ENCODE results near the gene SPEG. TPM values are rescaled to one million over a fixed set of nuclear protein-coding genes. Genes with fewer than 3 reads are reported as not detected.

SPEG gene
- total and polyA plus RNA-seq, 2 experiments from 2014 or later = 12.6 to 32.4 TPM

- Mint-ChIP-seq H3K9me3 (no peaks in the 10 kb centered on the region; the same call in 2 of the 3 replicates), H3K27ac (no peak overlapping the region), H3K27me3 (ENCODE audit: insufficient read depth, low read depth, poor library complexity) (peaks cover 20% of the 10 kb centered on the region), H3K36me3 (ENCODE audit: low read depth) (peaks cover 12% of the 10 kb centered on the region; the same call in 1 of the 3 replicates), H3K4me3 (no peak overlapping the region), H3K4me1 (peaks cover 28% of the 10 kb centered on the region)
- no peaks in the 10 kb centered on the region for H4K20me1 ChIP-seq (replicated peaks; ENCODE audit: insufficient read depth)
- no peaks in the 10 kb centered on the region for H3K36me3 ChIP-seq (ENCODE audit: insufficient read depth)
- TF ChIP-seq POLR2AphosphoS5 (IDR thresholded peaks at IDR 0.05; ENCODE audit: low read depth) (no peak), JUNB (IDR thresholded peaks at IDR 0.05; ENCODE audit: unreplicated experiment) (no peak), CTCF (conservative IDR thresholded peaks at IDR 0.05; ENCODE audit: low read depth in 2 of 2) (no peak), STAT1 (IDR thresholded peaks at IDR 0.05; ENCODE audit: unreplicated experiment) (no peak), NANOG (IDR thresholded peaks at IDR 0.05; ENCODE audit: borderline replicate concordance) (no peak)
- H2AFZ ChIP-seq = no peak overlapping the region
- no peak for DNase-seq (ENCODE audit: low spot score)
- H3K79me2 ChIP-seq (replicated peaks; ENCODE audit: insufficient read depth) = no peaks in the 10 kb centered on the region
- no peak overlapping the region for H3K4me3 ChIP-seq
- no peaks in the 10 kb centered on the region for H3K9me2 ChIP-seq (ENCODE audit: insufficient read depth)
- ATAC-seq = no peak
- no peaks in the 10 kb centered on the region; the same call in 1 of the 2 replicates for H3F3A ChIP-seq (replicated peaks; ENCODE audit: low read depth)
- peaks cover 6% of the 10 kb centered on the region; the same call in 1 of the 2 replicates for H3K27me3 ChIP-seq (ENCODE audit: insufficient read depth)
- peaks cover 11% of the 10 kb centered on the region; the same call in 1 of the 2 replicates for H3K4me1 ChIP-seq (ENCODE audit: insufficient read depth)
- H3K27ac ChIP-seq (ENCODE audit: low read depth) = no peak overlapping the region
- no peak overlapping the region for H3K4me2 ChIP-seq
Measured at GRCh38 chr2:219477815-219478214, 43.2 kb downstream of the SPEG start.

GRCh38 chr2:219478916-219479315 is 44.3 kb downstream of the SPEG start:
- peaks cover 23% of the 10 kb centered on the region for H3K27me3 Mint-ChIP-seq (ENCODE audit: insufficient read depth, low read depth, poor library complexity)
- no peak overlapping the region for H3K27ac Mint-ChIP-seq
- H3F3A ChIP-seq (replicated peaks; ENCODE audit: low read depth) = no peaks in the 10 kb centered on the region; the same call in 1 of the 2 replicates
- no peak overlapping the region for H3K4me2 ChIP-seq
- no peak overlapping the region for H3K4me3 ChIP-seq
- peaks cover 9% of the 10 kb centered on the region; the same call in 1 of the 3 replicates for H3K36me3 Mint-ChIP-seq (ENCODE audit: low read depth)
- DNase-seq (ENCODE audit: low spot score) (no peak), ATAC-seq (no peak)
- H3K4me3 Mint-ChIP-seq = no peak overlapping the region
- peaks cover 15% of the 10 kb centered on the region for H3K27me3 ChIP-seq (ENCODE audit: insufficient read depth)
- no peaks in the 10 kb centered on the region for H4K20me1 ChIP-seq (replicated peaks; ENCODE audit: insufficient read depth)
- no peaks in the 10 kb centered on the region; the same call in 2 of the 3 replicates for H3K9me3 Mint-ChIP-seq
- H3K36me3 ChIP-seq (ENCODE audit: insufficient read depth) = no peaks in the 10 kb centered on the region
- peaks cover 20% of the 10 kb centered on the region; the same call in 1 of the 2 replicates for H3K4me1 ChIP-seq (ENCODE audit: insufficient read depth)
- H3K4me1 Mint-ChIP-seq = peaks cover 31% of the 10 kb centered on the region
- no peak overlapping the region for H2AFZ ChIP-seq
- no peaks in the 10 kb centered on the region for H3K9me2 ChIP-seq (ENCODE audit: insufficient read depth)
- H3K27ac ChIP-seq (ENCODE audit: low read depth) = no peak overlapping the region
- no peaks in the 10 kb centered on the region for H3K79me2 ChIP-seq (replicated peaks; ENCODE audit: insufficient read depth)
- TF ChIP-seq EZH2phosphoT487 (IDR thresholded peaks at IDR 0.05; ENCODE audit: unreplicated experiment) (no peak), ZNF114 (CRISPR knock-in tag; IDR thresholded peaks at IDR 0.05) (no peak), CREB1 (CRISPR knock-in tag; IDR thresholded peaks at IDR 0.05; ENCODE audit: low read depth) (no peak), STAT1 (IDR thresholded peaks at IDR 0.05; ENCODE audit: unreplicated experiment) (no peak), ZNF331 (CRISPR knock-in tag; IDR thresholded peaks at IDR 0.05; ENCODE audit: low read depth) (no peak), REST (IDR thresholded peaks at IDR 0.05; ENCODE audit: unreplicated experiment) (no peak), CTCF (conservative IDR thresholded peaks at IDR 0.05; ENCODE audit: low read depth in 2 of 2) (no peak)

Data from GM23338 (cell line).